ENCODE measurements around the gene NEAT1. TPM values are rescaled to one million over a fixed set of nuclear protein-coding genes. Genes with fewer than 3 reads are reported as not detected.

Gene NEAT1
- total RNA-seq, 1 experiment from 2014 or later, result 564 TPM

DNA sequence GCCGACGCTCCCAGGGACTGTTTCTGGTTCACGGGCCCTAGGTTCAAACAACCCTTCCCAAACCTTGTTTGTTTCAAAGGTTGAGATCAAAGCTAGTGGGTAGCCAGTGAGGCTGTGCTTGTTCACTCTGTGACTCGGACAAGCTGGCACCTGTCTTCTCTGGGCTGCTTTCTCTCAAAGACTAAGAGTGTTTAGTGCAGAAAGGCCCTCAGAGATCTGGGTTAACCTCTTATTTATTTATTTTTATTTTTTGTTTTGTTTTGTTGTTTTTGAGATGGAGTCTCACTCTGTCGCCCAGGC, 63.3 kb downstream of the NEAT1 start:
- peak overlapping the region; percentile 52 for H3K4me2 ChIP-seq (ENCODE audit: low read length)
- no peaks in the 10 kb centered on the region for H3K9me2 ChIP-seq (ENCODE audit: insufficient read depth)
- no peaks in the 10 kb centered on the region for H3K79me2 ChIP-seq (ENCODE audit: insufficient read depth, low read length)
- peak overlapping the region; percentile 29 for H3K9ac ChIP-seq (ENCODE audit: low read length)
- peak overlapping the region; percentile 70 for H2AFZ ChIP-seq (ENCODE audit: low read depth, low read length, poor library complexity, severe bottlenecking)
- TF ChIP-seq, protein P1, sequence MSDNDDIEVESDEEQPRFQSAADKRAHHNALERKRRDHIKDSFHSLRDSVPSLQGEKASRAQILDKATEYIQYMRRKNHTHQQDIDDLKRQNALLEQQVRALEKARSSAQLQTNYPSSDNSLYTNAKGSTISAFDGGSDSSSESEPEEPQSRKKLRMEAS (IDR thresholded peaks at IDR 0.05), result no peak
- TF ChIP-seq POLR2A (IDR thresholded peaks at IDR 0.05; ENCODE audit: borderline replicate concordance, extremely low read depth, insufficient read depth, insufficient read length), result no peak
- TF ChIP-seq EZH2phosphoT487 (IDR thresholded peaks at IDR 0.05; ENCODE audit: borderline replicate concordance), result no peak
- no peak for TF ChIP-seq YY1 (IDR thresholded peaks at IDR 0.05; ENCODE audit: extremely low read depth, insufficient replicate concordance, low read depth, low read length)
- no peak for TF ChIP-seq SP1 (IDR thresholded peaks at IDR 0.05; ENCODE audit: low read depth)
- no peak for TF ChIP-seq ZNF274 (IDR thresholded peaks at IDR 0.05; ENCODE audit: low read depth, low read length)
- TF ChIP-seq POLR2AphosphoS5 (IDR thresholded peaks at IDR 0.05; ENCODE audit: low read depth, low read length), result no peak
- TF ChIP-seq EGR1 (IDR thresholded peaks at IDR 0.05; ENCODE audit: low read depth), result no peak
- TF ChIP-seq ELF1 (IDR thresholded peaks at IDR 0.05; ENCODE audit: borderline replicate concordance, low read depth), result no peak
- no peak for TF ChIP-seq EZH2 (IDR thresholded peaks at IDR 0.05)
- H3K4me3 ChIP-seq (replicated peaks in 1 of 2; ENCODE audit: low read depth in 1 of 2, low read length in 2 of 2), result no peak overlapping the region
- H4K20me1 ChIP-seq (ENCODE audit: insufficient read depth), result no peaks in the 10 kb centered on the region
- H3K36me3 ChIP-seq (ENCODE audit: control insufficient read depth in 1 of 2, insufficient read depth in 2 of 2, low read length in 2 of 2), result no peaks in the 10 kb centered on the region
- DNase-seq (ENCODE audit: low read depth, low spot score), result no peak
- peak overlapping the region; percentile 98 for H3K27ac ChIP-seq (ENCODE audit: low read depth, low read length)
- H3K9me3 ChIP-seq (ENCODE audit: control insufficient read depth in 1 of 2, insufficient read depth in 1 of 2, low read depth in 1 of 2, low read length in 2 of 2), result no peaks in the 10 kb centered on the region
- H3K27me3 ChIP-seq (ENCODE audit: insufficient read depth, low read length), result no peaks in the 10 kb centered on the region
- POLR2A ChIA-PET, result interaction anchor here (12.6 to 26.7 kb wide), 3 partner anchors 11 to 64 kb away, joined by 575 to 1499 read pairs (median 910); partner anchors contain the start of genes MALAT1 and NEAT1
- ATAC-seq, result no peak
- RAD21 ChIA-PET (ENCODE audit: low non-redundant PET in 1 of 2, low total read pairs in 2 of 2, uncharacterized antibody in 2 of 2, unreplicated experiment in 2 of 2), result no interaction called here
- peaks cover 83 to 85% of the 10 kb centered on the region in 2 experiments for H3K4me1 ChIP-seq (ENCODE audit: control insufficient read depth in 1 of 2, insufficient read depth in 2 of 2, low read length in 2 of 2)
- no TSS peak for BruUV-seq (replicated peaks)
- intact Hi-C loops (cut with micrococcal nuclease), result no loop called here
- CTCF ChIA-PET, result interaction anchor here (1.9 kb wide), 1 partner anchor 17 kb away, joined by 5 read pairs; no protein-coding TSS in a partner anchor
